HepG2 (cell line): ENCODE results near the gene CD300C. TPM values are rescaled to one million over a fixed set of nuclear protein-coding genes. Genes with fewer than 3 reads are reported as not detected.

Experiments
- FOXK1 ChIP-seq: sonication (generic); formaldehyde crosslinking; IDR thresholded peaks from 2 replicates; pipeline ENCODE4 v1.4.0; 2020; ENCODE audit warnings: low read depth, missing genetic modification reagents, borderline replicate concordance
- GATAD2A ChIP-seq: IDR thresholded peaks from 2 replicates; pipeline ENCODE4 v1.6.1; 2016
- IRX3 ChIP-seq: sonication (generic); formaldehyde crosslinking; IDR thresholded peaks from 2 replicates; pipeline ENCODE4 v1.8.1; 2023; ENCODE audit warnings: mild to moderate bottlenecking, low read depth, missing genetic modification reagents, borderline replicate concordance
- SIN3B ChIP-seq: fragments of 150-350 bp; IDR thresholded peaks from 2 replicates; pipeline ENCODE4 v1.6.1; 2014; ENCODE audit warnings: low read length
- ZNF24 ChIP-seq: fragments of 450-650 bp; IDR thresholded peaks from 2 replicates; pipeline ENCODE4 v1.6.1; 2017; ENCODE audit warnings: antibody characterized with exemption, mild to moderate bottlenecking
- polyA plus RNA-seq, 8 experiments: library from polyadenylated mRNA; depleted of rRNA in 3 of 8; stranded (reverse) in 7 of 8; unstranded in 1 of 8; fragments of >200 nt; fragmentation: Illumina TruSeq in 4 of 8; extraction: Trizol in 4 of 8; gene quantifications; 2 replicates each; pipeline versions ENCODE4 v1.2.1 to v1.2.3, GENCODE V29; 2011 to 2016; ENCODE audit warnings: low read depth in 4 of 8, missing spikeins in 1 of 8, mixed read lengths in 1 of 8; ENCODE audit not compliant: insufficient read depth in 1 of 8
- total RNA-seq, 5 experiments: library from RNA; depleted of rRNA; stranded (reverse); fragments of >200 nt; fragmentation: Illumina TruSeq; extraction: Trizol; gene quantifications; 2 replicates each; pipeline ENCODE4 v1.2.3, GENCODE V29; 2016; ENCODE audit warnings: low read depth in 1 of 5
- TF ChIP-seq, protein P1 (sequence below): sonication (generic); formaldehyde crosslinking; IDR thresholded peaks from 2 replicates; pipeline ENCODE4 v1.4.0; 2020; ENCODE audit warnings: missing genetic modification reagents, borderline replicate concordance
- TF ChIP-seq, protein P2 (sequence below): sonication (generic); formaldehyde crosslinking; IDR thresholded peaks from one replicate; pipeline ENCODE4 v1.5.1; 2020; ENCODE audit warnings: mild to moderate bottlenecking, missing genetic modification reagents; ENCODE audit errors: not compliant biosample characterization
- TF ChIP-seq, protein P3 (sequence below): sonication (generic); formaldehyde crosslinking; IDR thresholded peaks from 2 replicates; pipeline ENCODE4 v1.4.0; 2020; ENCODE audit warnings: low read depth, mild to moderate bottlenecking, missing genetic modification reagents
- TF ChIP-seq, protein P4 (sequence below): sonication (generic); formaldehyde crosslinking; IDR thresholded peaks from 2 replicates; pipeline ENCODE4 v1.4.0; 2020; ENCODE audit warnings: missing genetic modification reagents, borderline replicate concordance

CD300C gene
- total and polyA plus RNA-seq, 2 of the 13 experiments (the other 11 are each of a cell fraction or from before 2014, with no cell fraction given) = not detected

DNA sequence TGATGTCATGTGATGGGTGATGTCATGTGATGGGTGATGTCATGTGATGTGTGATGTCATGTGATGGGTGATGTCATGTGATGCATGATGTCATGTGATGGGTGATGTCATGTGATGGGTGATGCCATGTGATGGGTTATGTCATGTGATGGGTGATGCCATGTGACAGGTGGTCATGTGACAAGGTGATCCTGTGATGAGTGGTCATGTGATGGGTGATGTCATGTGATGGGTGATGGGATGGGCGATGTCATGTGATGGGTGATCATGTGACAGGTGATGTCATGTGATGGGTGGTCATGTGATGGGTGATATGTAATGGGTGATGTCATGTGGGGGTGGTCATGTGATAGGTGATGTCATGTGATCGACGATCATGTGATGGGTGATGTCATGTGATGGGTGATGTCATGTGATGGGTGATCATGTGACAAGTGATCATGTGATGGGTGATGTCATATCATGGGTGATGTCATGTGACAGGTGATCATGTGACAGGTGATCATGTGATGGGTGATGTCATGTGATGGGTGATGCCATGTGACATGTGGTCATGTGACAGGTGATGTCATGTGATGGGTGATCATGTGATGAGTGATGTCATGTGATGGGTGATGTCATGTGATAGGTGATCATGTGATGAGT, 31.8 kb downstream of the CD300C start (continued):
- TF ChIP-seq, protein P1, sequence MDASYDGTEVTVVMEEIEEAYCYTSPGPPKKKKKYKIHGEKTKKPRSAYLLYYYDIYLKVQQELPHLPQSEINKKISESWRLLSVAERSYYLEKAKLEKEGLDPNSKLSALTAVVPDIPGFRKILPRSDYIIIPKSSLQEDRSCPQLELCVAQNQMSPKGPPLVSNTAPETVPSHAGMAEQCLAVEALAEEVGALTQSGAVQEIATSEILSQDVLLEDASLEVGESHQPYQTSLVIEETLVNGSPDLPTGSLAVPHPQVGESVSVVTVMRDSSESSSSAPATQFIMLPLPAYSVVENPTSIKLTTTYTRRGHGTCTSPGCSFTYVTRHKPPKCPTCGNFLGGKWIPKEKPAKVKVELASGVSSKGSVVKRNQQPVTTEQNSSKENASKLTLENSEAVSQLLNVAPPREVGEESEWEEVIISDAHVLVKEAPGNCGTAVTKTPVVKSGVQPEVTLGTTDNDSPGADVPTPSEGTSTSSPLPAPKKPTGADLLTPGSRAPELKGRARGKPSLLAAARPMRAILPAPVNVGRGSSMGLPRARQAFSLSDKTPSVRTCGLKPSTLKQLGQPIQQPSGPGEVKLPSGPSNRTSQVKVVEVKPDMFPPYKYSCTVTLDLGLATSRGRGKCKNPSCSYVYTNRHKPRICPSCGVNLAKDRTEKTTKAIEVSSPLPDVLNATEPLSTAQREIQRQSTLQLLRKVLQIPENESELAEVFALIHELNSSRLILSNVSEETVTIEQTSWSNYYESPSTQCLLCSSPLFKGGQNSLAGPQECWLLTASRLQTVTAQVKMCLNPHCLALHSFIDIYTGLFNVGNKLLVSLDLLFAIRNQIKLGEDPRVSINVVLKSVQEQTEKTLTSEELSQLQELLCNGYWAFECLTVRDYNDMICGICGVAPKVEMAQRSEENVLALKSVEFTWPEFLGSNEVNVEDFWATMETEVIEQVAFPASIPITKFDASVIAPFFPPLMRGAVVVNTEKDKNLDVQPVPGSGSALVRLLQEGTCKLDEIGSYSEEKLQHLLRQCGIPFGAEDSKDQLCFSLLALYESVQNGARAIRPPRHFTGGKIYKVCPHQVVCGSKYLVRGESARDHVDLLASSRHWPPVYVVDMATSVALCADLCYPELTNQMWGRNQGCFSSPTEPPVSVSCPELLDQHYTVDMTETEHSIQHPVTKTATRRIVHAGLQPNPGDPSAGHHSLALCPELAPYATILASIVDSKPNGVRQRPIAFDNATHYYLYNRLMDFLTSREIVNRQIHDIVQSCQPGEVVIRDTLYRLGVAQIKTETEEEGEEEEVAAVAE = no peak
- no peak for TF ChIP-seq FOXK1
- TF ChIP-seq, protein P2, sequence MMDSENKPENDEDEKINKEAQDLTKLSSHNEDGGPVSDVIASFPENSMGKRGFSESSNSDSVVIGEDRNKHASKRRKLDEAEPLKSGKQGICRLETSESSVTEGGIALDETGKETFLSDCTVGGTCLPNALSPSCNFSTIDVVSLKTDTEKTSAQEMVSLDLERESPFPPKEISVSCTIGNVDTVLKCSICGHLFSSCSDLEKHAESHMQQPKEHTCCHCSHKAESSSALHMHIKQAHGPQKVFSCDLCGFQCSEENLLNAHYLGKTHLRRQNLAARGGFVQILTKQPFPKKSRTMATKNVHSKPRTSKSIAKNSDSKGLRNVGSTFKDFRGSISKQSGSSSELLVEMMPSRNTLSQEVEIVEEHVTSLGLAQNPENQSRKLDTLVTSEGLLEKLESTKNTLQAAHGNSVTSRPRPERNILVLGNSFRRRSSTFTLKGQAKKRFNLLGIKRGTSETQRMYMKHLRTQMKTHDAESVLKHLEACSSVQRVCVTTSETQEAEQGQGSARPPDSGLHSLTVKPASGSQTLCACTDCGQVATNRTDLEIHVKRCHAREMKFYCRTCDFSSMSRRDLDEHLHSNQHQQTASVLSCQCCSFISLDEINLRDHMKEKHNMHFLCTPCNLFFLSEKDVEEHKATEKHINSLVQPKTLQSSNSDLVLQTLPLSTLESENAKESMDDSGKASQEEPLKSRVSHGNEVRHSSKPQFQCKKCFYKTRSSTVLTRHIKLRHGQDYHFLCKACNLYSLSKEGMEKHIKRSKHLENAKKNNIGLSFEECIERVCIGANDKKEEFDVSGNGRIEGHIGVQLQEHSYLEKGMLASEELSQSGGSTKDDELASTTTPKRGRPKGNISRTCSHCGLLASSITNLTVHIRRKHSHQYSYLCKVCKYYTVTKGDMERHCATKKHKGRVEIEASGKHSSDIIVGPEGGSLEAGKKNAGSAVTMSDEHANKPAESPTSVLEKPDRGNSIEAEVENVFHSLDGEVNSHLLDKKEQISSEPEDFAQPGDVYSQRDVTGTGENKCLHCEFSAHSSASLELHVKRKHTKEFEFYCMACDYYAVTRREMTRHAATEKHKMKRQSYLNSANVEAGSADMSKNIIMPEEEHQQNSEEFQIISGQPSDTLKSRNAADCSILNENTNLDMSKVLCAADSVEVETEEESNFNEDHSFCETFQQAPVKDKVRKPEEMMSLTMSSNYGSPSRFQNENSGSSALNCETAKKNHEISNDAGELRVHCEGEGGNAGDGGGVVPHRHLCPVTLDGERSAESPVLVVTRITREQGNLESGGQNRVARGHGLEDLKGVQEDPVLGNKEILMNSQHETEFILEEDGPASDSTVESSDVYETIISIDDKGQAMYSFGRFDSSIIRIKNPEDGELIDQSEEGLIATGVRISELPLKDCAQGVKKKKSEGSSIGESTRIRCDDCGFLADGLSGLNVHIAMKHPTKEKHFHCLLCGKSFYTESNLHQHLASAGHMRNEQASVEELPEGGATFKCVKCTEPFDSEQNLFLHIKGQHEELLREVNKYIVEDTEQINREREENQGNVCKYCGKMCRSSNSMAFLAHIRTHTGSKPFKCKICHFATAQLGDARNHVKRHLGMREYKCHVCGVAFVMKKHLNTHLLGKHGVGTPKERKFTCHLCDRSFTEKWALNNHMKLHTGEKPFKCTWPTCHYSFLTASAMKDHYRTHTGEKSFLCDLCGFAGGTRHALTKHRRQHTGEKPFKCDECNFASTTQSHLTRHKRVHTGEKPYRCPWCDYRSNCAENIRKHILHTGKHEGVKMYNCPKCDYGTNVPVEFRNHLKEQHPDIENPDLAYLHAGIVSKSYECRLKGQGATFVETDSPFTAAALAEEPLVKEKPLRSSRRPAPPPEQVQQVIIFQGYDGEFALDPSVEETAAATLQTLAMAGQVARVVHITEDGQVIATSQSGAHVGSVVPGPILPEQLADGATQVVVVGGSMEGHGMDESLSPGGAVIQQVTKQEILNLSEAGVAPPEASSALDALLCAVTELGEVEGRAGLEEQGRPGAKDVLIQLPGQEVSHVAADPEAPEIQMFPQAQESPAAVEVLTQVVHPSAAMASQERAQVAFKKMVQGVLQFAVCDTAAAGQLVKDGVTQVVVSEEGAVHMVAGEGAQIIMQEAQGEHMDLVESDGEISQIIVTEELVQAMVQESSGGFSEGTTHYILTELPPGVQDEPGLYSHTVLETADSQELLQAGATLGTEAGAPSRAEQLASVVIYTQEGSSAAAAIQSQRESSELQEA (CRISPR knock-in tag) = no peak
- no peak for TF ChIP-seq GATAD2A (CRISPR knock-in tag)
- TF ChIP-seq SIN3B = no peak
- no peak for TF ChIP-seq IRX3
- TF ChIP-seq, protein P3, sequence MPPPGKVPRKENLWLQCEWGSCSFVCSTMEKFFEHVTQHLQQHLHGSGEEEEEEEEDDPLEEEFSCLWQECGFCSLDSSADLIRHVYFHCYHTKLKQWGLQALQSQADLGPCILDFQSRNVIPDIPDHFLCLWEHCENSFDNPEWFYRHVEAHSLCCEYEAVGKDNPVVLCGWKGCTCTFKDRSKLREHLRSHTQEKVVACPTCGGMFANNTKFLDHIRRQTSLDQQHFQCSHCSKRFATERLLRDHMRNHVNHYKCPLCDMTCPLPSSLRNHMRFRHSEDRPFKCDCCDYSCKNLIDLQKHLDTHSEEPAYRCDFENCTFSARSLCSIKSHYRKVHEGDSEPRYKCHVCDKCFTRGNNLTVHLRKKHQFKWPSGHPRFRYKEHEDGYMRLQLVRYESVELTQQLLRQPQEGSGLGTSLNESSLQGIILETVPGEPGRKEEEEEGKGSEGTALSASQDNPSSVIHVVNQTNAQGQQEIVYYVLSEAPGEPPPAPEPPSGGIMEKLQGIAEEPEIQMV (CRISPR knock-in tag) = no peak
- TF ChIP-seq, protein P4, sequence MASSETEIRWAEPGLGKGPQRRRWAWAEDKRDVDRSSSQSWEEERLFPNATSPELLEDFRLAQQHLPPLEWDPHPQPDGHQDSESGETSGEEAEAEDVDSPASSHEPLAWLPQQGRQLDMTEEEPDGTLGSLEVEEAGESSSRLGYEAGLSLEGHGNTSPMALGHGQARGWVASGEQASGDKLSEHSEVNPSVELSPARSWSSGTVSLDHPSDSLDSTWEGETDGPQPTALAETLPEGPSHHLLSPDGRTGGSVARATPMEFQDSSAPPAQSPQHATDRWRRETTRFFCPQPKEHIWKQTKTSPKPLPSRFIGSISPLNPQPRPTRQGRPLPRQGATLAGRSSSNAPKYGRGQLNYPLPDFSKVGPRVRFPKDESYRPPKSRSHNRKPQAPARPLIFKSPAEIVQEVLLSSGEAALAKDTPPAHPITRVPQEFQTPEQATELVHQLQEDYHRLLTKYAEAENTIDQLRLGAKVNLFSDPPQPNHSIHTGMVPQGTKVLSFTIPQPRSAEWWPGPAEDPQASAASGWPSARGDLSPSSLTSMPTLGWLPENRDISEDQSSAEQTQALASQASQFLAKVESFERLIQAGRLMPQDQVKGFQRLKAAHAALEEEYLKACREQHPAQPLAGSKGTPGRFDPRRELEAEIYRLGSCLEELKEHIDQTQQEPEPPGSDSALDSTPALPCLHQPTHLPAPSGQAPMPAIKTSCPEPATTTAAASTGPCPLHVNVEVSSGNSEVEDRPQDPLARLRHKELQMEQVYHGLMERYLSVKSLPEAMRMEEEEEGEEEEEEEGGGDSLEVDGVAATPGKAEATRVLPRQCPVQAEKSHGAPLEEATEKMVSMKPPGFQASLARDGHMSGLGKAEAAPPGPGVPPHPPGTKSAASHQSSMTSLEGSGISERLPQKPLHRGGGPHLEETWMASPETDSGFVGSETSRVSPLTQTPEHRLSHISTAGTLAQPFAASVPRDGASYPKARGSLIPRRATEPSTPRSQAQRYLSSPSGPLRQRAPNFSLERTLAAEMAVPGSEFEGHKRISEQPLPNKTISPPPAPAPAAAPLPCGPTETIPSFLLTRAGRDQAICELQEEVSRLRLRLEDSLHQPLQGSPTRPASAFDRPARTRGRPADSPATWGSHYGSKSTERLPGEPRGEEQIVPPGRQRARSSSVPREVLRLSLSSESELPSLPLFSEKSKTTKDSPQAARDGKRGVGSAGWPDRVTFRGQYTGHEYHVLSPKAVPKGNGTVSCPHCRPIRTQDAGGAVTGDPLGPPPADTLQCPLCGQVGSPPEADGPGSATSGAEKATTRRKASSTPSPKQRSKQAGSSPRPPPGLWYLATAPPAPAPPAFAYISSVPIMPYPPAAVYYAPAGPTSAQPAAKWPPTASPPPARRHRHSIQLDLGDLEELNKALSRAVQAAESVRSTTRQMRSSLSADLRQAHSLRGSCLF (CRISPR knock-in tag) = no peak
- no peak for TF ChIP-seq ZNF24
